H1 (cell line): ENCODE results near the gene CADM2. TPM values are rescaled to one million over a fixed set of nuclear protein-coding genes. Genes with fewer than 3 reads are reported as not detected.
A peak's percentile ranks its signal among the peaks of the same experiment; 100 is the strongest.

Source experiments
- ATF2 ChIP-seq: IDR thresholded peaks from 2 replicates; pipeline ENCODE4 v1.6.1; 2012; ENCODE audit warnings: low read length, inconsistent platforms
- EGR1 ChIP-seq: IDR thresholded peaks from 2 replicates; pipeline ENCODE4 v1.6.1; 2011; ENCODE audit warnings: low read depth, low read length, borderline replicate concordance
- KDM5A ChIP-seq: fragments of 200-600 bp; IDR thresholded peaks from 2 replicates; pipeline ENCODE4 v1.7.1; 2012; ENCODE audit warnings: mild to moderate bottlenecking, low read length, inconsistent platforms, mixed read lengths
- RAD21 ChIP-seq, 2 experiments: IDR thresholded peaks in 1 of 2; conservative IDR thresholded peaks in 1 of 2; 2 replicates each; pipeline ENCODE4 v1.6.1; 2011; ENCODE audit warnings: low read depth in 2 of 2, low read length in 2 of 2, improper control_type of control experiment in 1 of 2, inconsistent platforms in 1 of 2, mild to moderate bottlenecking in 1 of 2, moderate library complexity in 1 of 2
- SAP30 ChIP-seq: fragments of 300-600 bp; sonication (generic); IDR thresholded peaks from 2 replicates; pipeline ENCODE4 v1.7.1; 2012; ENCODE audit warnings: low read length, moderate library complexity, mild to moderate bottlenecking, inconsistent platforms; ENCODE audit not compliant: insufficient read depth, insufficient replicate concordance
- SIX5 ChIP-seq: IDR thresholded peaks from 2 replicates; pipeline ENCODE4 v1.6.1; 2011; ENCODE audit warnings: mild to moderate bottlenecking, low read depth, low read length
- polyA plus RNA-seq, 7 experiments: library from polyadenylated mRNA; depleted of rRNA in 3 of 7; stranded (reverse) in 5 of 7; unstranded in 2 of 7; fragments of >200 nt in 5 of 7; fragments of 200-250 nt in 2 of 7; gene quantifications; 1 replicate in 5 of 7; 2 replicates in 1 of 7; 4 replicates in 1 of 7; pipeline versions ENCODE4 v1.2.1 to v1.2.3, GENCODE V29; 2011 to 2013; ENCODE audit warnings: missing spikeins in 2 of 7, mixed read lengths in 2 of 7
- total RNA-seq: library from RNA; stranded (reverse); fragmentation: NEBNext Ultra II Directional; extraction: Animal tissue kit (Norgen Biotek cat#: 25700); gene quantifications from 2 replicates; pipeline ENCODE4 v1.2.1, GENCODE V29; 2021
- TF ChIP-seq, protein P1 (sequence below): fragments of 300-600 bp; sonication (generic); IDR thresholded peaks from 2 replicates; pipeline ENCODE4 v1.7.1; 2012; ENCODE audit warnings: low read length, moderate library complexity, mild to moderate bottlenecking, inconsistent platforms; ENCODE audit not compliant: insufficient replicate concordance

CADM2 gene
- total and polyA plus RNA-seq, 2 of the 8 experiments (the other 6 are each of a cell fraction or from before 2014, with no cell fraction given), result 14.9 to 20.9 TPM

GRCh38 chr3:85342915-85343314 lies 384.1 kb downstream of the CADM2 start (continued):
- TF ChIP-seq, protein P1, sequence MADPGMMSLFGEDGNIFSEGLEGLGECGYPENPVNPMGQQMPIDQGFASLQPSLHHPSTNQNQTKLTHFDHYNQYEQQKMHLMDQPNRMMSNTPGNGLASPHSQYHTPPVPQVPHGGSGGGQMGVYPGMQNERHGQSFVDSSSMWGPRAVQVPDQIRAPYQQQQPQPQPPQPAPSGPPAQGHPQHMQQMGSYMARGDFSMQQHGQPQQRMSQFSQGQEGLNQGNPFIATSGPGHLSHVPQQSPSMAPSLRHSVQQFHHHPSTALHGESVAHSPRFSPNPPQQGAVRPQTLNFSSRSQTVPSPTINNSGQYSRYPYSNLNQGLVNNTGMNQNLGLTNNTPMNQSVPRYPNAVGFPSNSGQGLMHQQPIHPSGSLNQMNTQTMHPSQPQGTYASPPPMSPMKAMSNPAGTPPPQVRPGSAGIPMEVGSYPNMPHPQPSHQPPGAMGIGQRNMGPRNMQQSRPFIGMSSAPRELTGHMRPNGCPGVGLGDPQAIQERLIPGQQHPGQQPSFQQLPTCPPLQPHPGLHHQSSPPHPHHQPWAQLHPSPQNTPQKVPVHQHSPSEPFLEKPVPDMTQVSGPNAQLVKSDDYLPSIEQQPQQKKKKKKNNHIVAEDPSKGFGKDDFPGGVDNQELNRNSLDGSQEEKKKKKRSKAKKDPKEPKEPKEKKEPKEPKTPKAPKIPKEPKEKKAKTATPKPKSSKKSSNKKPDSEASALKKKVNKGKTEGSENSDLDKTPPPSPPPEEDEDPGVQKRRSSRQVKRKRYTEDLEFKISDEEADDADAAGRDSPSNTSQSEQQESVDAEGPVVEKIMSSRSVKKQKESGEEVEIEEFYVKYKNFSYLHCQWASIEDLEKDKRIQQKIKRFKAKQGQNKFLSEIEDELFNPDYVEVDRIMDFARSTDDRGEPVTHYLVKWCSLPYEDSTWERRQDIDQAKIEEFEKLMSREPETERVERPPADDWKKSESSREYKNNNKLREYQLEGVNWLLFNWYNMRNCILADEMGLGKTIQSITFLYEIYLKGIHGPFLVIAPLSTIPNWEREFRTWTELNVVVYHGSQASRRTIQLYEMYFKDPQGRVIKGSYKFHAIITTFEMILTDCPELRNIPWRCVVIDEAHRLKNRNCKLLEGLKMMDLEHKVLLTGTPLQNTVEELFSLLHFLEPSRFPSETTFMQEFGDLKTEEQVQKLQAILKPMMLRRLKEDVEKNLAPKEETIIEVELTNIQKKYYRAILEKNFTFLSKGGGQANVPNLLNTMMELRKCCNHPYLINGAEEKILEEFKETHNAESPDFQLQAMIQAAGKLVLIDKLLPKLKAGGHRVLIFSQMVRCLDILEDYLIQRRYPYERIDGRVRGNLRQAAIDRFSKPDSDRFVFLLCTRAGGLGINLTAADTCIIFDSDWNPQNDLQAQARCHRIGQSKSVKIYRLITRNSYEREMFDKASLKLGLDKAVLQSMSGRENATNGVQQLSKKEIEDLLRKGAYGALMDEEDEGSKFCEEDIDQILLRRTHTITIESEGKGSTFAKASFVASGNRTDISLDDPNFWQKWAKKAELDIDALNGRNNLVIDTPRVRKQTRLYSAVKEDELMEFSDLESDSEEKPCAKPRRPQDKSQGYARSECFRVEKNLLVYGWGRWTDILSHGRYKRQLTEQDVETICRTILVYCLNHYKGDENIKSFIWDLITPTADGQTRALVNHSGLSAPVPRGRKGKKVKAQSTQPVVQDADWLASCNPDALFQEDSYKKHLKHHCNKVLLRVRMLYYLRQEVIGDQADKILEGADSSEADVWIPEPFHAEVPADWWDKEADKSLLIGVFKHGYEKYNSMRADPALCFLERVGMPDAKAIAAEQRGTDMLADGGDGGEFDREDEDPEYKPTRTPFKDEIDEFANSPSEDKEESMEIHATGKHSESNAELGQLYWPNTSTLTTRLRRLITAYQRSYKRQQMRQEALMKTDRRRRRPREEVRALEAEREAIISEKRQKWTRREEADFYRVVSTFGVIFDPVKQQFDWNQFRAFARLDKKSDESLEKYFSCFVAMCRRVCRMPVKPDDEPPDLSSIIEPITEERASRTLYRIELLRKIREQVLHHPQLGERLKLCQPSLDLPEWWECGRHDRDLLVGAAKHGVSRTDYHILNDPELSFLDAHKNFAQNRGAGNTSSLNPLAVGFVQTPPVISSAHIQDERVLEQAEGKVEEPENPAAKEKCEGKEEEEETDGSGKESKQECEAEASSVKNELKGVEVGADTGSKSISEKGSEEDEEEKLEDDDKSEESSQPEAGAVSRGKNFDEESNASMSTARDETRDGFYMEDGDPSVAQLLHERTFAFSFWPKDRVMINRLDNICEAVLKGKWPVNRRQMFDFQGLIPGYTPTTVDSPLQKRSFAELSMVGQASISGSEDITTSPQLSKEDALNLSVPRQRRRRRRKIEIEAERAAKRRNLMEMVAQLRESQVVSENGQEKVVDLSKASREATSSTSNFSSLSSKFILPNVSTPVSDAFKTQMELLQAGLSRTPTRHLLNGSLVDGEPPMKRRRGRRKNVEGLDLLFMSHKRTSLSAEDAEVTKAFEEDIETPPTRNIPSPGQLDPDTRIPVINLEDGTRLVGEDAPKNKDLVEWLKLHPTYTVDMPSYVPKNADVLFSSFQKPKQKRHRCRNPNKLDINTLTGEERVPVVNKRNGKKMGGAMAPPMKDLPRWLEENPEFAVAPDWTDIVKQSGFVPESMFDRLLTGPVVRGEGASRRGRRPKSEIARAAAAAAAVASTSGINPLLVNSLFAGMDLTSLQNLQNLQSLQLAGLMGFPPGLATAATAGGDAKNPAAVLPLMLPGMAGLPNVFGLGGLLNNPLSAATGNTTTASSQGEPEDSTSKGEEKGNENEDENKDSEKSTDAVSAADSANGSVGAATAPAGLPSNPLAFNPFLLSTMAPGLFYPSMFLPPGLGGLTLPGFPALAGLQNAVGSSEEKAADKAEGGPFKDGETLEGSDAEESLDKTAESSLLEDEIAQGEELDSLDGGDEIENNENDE, result no peak
- no peak for TF ChIP-seq ATF2
- no peak for TF ChIP-seq SAP30
- no peak for TF ChIP-seq KDM5A
- no peak for TF ChIP-seq EGR1
- TF ChIP-seq SIX5, result no peak
- peak; percentile 54 to 65; a peak in 3 of 4 replicates for TF ChIP-seq RAD21 (IDR thresholded peaks at IDR 0.05 in 1 of 2, conservative IDR thresholded peaks at IDR 0.05 in 1 of 2; ENCODE audit: low read depth in 2 of 2, low read length in 2 of 2)
